Activated CD4-positive, alpha-beta T cell treated with anti-CD3 and anti-CD28 coated beads, Interleukin-2, amount 50 U/mL, for 48 hours (primary cell): ENCODE data around the gene PLXNB2.

Experiments
- DNase-seq, 2 experiments: peaks; one replicate each; pipeline ENCODE4 v3.0.0-alpha.2; 2020

The PLXNB2 gene

GRCh38 chr22:50296658-50297490 lies 10.6 kb downstream of the PLXNB2 start:
- no peak for DNase-seq

- DNase-seq: no peak
These were observed 13.2 kb downstream of the PLXNB2 start for GRCh38 chr22:50294319-50294656.

- no peak for DNase-seq
These were observed 13.8 kb downstream of the PLXNB2 start for GRCh38 chr22:50293441-50294318.

GRCh38 chr22:50292643-50293440 lies 14.6 kb downstream of the PLXNB2 start:
- DNase-seq: no peak

DNA sequence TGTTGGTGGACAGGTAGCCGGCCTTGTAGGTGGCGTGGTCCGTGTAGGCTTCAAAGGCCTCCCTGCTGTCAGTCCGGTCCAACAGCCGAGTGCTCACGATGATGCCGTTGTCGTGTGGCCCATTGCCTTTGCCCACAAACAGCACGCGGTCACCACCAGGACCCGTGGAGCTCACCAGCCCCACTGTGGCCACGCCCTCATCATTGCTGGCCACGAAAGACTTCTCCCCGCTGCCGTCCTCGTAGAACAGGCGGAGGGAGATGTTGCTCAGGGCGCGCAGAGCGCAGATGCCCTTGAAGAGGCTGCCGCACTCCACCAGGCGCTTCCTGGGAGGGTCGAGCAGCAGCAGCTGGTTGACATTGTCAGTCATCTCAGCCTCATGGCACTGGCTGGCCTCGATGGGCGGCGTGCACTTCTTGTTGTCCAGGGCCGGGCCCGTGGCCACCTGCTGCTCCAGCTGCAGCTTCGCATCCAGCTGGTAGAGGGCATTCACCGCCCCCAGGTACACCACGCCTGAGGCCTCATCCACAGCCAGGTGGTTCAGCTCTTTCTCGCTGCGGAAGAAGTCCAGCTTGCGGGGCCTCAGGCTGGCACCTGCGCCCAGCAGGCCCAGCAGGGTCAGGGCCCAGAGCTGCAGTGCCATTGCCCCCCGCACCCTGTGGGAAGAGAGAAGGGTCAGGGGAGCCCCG lies 17.4 kb downstream of the PLXNB2 start:
- DNase-seq: no peak

DNA sequence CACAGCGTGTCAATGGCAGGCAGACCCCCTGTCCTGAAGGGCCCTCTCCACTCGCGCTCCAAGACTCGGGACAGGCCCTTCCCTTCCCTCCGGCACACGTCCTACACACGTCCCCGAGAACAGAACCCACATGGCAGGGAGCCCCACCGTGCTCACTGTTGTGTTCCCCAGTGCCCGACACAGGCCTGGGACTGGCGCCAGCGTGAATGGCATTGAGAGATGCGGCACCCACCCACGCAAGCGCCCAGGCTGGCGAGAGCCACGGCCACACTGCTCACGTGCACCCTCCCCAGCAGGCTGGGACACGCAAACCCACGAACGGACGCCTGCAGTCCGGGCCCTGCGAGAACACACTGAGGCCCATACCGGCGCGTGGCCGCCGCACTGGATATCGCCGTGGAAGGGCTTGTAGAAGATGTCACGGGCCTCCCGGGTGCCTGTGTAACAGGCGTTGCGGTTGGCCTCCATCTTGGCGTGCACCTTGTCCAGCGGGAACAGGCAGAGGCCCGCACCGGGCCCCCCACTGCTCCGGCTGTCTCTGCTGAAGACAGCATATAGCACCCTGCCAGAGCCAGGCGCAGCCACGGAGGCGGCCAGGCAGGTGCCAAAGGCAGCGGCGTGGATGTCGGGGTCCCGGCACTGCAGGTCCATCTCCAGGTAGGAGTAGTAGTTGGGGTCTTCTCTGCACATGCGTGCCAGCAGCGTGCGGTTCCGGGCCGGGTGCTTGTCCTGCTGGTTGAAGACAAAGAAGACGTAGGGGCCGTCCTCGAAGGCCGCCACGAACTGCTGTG lies 18.1 kb downstream of the PLXNB2 start:
- no peak for DNase-seq

DNA sequence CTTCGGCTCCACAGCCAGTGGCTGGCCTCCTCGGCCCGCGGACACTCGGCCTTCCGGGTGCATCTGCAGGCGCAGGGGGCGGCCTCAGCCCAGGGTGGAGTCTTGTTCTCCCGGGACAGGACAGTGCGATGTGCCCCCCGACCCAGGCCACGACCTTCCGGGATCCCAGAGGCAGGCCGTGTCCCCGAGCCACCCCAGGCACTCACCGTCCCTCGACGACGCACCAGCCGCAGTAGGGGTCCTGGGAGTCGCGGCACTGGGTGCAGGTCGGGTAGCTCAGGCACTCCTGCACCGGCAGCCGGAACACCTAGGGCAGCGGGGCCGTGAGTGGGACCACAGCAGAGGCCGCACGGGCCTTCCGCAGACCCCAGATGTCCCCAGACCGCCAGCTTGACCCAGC lies 19.7 kb downstream of the PLXNB2 start:
- no peak for DNase-seq

DNA sequence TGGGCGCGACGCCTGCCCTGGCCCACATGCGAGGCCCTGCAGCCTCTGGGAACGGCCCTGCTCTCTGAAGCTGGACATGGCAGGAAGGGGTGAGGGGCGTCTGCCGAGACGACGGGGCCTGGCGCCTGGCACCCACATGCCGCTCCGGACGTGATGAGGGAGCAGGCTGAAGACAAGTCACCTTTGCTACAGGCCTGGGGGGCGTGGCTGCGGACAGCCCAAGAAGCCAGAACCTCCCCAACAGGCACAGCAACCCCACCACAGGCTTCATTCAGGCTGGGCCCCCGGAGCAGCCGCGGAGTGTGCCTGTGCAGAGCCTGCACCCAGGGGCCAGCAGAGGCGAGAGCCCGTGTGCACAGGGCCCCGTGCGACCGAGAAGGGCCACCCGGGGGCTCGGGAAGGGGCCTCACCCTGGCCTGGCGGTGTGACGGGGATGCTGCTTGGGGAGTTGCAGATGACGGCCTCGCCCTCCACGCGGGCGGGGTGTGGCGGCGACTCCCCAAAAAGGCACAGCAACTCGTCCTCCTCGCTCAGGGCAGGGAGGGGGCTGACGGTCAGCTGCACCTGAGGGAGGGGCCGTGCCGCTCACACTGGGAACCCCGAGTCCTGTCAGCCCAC lies 20.6 kb downstream of the PLXNB2 start:
- DNase-seq: no peak

DNA sequence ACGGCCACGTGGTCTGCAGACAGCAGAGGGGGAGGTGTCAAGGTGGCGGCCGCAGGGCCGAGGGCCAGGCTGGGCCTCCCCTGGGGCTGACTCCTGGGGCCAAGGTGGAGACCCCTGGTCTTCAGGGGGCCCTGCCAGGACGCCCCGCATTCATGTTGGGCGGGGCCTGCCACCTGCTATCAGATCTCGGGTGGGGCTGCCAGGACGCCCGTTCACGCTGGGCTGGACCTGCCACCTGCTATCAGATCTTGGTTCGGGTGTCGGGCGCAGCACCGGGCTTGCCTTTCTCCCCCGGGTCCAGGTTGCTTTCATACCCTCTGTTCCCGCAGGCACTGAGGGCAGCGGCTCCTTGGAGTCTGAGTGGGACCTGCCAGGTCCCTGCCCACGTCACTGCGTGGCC lies 21.2 kb downstream of the PLXNB2 start:
- DNase-seq: no peak

DNA sequence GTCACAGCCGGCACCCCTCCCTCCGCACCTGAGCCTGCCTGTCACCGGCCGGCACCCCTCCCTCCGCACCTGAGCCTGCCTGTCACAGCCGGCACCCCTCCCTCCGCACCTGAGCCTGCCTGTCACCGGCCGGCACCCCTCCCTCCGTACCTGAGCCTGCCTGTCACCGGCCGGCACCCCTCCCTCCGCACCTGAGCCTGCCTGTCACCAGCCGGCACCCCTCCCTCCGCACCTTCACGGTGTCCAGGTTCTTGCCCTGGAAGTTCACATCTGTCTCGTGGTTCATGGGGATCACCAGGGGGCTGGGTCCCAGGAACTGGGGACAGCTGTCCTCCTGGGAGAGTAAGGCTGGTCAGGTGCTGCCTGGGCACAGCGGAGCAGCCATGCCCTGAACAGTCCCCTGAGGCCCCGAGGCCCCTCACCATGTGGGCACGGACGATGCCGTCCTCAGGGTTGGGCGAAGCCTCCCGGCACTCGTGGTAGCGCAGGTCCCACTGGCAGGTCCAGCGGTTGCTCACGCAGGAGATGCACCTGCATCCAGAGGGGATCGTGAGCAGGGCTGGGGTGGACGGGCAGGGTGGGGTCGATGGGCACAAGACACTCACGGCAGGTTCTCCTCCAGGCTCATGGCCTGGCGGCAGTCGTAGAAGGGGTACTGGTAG lies 21.7 kb downstream of the PLXNB2 start:
- DNase-seq: no peak

GRCh38 chr22:50284479-50284878 lies 23.0 kb downstream of the PLXNB2 start:
- no peak for DNase-seq

GRCh38 chr22:50283821-50284220 lies 23.6 kb downstream of the PLXNB2 start:
- no peak for DNase-seq

DNA sequence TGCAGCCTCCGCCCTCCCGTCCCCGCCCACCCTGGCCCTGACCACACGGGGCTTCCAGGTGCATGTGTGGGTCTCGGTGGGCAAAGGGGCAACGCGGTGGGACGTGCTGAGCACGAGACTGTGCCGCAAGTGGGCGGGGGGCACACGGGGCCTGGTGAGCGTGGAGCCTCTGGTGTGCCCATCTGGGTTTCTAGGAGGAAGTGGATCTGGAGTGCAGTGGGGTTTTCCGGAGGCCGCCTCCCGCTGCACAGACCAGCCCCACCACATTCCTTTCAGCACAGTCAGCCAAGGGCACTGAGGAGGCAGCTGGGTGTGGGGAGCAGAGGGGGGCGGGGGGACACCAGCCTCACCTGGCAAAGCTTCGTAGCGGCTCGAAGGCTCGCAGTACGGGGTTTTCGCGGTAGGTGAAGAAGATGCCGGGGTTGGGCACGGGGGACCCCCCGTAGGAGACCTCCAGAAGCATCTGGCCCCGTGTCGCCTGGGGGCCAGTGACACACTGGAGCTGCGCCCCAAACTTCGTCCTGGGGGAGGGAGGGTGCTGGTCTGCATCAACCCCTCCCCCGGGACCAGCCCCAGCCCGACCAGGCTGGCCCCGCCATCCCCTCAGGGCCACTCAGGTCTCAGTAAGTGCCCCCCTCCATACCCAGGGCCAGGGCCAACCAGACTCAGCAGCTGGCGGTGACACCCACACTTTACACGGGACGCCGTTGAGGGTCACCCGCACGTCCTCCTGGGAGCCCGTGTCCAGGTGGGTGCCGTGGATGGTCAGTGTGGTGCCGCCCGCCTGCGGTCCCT lies 24.9 kb downstream of the PLXNB2 start:
- DNase-seq: no peak

- DNase-seq: no peak
These were observed 25.5 kb downstream of the PLXNB2 start for GRCh38 chr22:50281957-50282356.

GRCh38 chr22:50281384-50281760 lies 26.1 kb downstream of the PLXNB2 start:
- no peak for DNase-seq

GRCh38 chr22:50280708-50281383 lies 26.6 kb downstream of the PLXNB2 start:
- no peak for DNase-seq

DNA sequence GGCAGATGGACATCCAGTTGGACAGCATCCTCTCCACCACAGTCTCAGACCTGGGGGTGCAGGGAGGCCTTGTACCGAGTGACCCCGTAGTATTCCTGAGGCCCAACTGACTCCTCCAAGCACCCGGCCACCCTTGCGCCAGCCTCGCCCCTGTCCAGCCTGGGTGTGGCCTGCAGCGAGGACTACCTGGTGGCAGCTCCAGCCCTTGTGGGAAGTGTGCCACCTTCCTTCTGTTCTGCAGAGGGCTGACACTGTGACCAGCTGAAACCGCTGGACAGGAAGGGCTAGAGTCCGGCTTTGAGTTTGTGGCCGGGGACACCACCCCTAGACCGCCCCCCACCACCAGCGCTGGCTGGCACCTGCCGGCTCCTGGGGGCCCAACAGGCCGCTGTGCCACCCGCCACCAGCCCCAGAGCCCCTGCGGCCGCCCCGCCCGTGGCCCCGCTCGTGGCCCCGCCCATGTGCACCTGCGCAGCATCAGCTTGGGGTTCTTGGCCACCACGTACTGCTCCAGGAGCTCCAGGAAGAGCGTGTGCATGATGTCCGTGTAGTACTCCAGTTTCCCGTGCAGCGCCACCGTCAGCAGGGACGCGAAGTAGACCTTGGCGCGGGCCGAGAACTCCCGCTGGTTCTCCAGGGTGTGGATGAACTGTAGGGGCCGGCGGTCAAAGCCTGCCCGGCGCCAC lies 27.3 kb downstream of the PLXNB2 start:
- no peak for DNase-seq

DNA sequence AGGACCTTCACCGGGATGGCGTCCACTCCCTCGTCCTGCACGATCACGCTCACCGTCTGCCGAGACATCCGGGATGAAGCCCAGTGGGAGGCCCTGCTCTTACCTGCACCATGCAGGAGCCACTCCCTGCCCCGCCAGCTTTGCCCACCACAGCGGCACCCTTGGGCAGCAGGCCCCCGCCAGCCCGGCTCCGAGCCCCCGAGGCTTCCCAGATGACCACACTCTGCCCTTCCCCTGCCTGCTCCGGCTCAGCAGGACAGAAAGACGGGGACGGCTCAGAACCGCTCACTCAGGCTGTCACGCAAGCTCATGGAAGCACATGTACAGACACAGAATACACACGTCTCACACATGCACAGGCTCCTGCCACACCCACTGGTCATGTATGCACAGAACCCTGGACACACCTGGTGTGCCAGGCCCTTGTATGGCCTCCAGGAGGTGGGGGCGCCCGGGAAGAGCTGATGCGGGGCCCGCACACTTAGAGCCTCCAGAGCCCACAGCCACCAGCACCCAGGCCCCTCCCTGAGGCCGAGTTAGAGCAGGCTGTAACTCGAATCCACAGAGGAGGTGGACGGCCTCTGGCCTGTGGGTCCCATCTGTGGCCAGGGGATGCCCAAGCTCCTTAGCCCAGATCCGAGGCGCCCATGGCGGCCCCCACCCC lies 28.4 kb downstream of the PLXNB2 start:
- DNase-seq: no peak
